HG03521 (cell line): Measurements from ENCODE around the gene GGT5.

Source experiments
- ATAC-seq: cut with Tn5 transposase; IDR thresholded peaks from one replicate; pipeline ENCODE4 v1.9.1; 2021; ENCODE audit warnings: mild to moderate bottlenecking, moderate library complexity; ENCODE audit not compliant: unreplicated experiment

GGT5 gene

DNA sequence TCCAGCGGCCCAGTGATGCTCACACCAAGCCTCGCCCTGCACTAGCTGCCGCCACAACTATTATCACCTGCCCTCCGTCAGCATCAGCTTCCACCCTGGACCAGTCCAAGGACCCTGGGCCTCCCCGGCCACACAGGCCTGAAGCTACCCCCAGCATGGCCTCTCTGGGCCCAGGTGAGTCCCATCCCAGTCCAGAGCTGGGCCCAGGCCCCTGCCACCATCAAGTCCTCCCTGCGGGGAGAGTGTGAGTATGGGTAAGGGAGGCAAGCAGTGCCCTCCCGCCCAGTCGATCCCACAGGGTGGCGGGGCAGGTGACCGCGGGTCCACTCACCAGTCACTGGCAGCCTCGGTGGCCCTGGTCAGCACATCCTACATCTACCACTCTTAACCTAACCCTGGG is 73.1 kb downstream of the GGT5 start:
- ATAC-seq, result no peak

DNA sequence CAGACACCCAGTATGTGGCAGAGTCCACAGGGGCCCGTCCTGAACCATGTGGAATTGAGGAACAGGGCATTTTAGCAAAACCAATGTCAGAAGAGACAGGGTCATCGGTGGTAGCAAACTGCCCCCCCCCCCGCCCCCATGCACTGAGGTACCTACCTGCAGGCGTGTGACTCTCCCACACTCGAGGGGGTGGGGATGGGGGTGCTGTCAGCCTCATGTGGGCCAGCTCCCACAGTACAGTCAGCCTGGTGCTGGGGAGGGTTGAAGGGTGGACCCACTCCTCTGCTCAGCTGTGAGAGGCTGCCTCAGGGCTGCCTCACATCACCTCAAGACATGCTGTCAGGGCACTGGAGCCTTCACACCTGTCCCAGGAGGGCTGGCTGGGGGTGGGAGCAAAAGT is 74.2 kb downstream of the GGT5 start:
- ATAC-seq, result no peak

DNA sequence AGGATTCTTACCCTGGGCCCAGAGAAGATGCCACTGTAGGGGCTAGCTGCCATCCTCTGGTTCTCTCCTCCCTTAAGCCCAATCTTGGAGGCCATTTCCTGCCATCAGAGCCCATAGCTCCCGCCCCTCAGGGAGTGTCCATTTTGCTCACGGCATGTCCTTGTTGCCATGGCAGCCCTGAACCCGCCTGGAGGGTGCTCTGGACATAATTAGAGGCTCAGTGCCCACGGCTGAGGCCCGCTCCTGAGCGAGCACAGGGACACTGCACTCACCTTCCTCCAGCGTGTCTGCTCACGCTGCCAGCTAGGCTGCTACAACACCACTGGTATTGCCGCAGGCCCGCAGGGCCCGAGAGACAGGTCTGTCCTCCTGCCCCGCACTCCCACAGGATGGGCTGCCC is 74.7 kb downstream of the GGT5 start:
- no peak for ATAC-seq
